UCSD-AML1 (cell line): ENCODE measurements around the gene MIPOL1.

Experiments
- DNase-seq: peaks from one replicate; lab custom pipeline; 2025; ENCODE audit not compliant: unreplicated experiment; lab: John Stamatoyannopoulos, UW

Gene MIPOL1

DNA sequence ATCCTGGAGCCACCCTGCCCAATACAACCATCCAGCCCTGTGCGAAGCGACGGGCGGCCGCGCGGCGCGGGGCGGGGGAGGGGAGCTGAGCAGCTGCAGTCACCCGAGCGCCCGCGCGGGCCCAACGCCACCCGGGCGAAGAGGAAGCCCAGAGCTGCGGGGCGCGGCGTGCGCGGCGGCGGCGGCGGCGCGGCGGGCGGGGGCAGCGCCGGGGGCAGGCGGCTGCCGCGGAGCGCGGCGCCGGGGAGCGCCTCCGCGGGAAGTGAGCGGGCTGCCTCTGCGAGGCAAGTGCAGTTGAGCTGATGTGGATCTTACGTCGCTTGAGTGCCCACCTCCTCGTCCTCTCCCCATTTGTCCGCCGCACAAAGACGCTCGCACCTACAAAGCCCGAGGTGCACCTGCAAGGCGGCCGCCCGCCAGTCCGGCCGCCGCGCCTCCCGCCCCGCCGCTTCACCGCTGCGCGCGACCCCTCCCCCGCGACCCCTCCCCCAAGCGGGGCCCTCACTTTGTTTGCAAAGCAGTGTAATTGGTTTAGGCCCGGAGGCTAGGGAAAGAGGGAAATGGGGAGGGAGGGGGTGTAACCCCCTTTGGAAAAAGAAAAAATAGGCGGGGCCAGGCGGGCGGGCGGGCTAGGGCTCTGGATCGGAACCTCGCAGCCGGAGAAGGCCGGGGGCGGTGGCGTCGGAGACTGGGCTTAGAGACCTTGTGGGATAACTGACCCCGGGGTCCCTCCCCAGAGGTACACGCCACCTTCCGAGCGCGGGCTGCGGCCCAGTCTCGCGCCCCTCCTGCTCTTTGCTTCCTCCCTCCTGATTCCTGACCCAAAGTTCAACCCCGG lies 397.5 kb downstream of the MIPOL1 start, which contains the start of the genes FOXA1 and TTC6:
FOXA1 (minus strand) TSS at position 279 of the 838 bp plus-strand sequence; CDS start at position 2, 277 bp downstream.
TTC6 (plus strand) TSS at position 659 of the 838 bp plus-strand sequence. CDS start 26,436 bp downstream, outside the sequence.
- DNase-seq, result no peak

DNA sequence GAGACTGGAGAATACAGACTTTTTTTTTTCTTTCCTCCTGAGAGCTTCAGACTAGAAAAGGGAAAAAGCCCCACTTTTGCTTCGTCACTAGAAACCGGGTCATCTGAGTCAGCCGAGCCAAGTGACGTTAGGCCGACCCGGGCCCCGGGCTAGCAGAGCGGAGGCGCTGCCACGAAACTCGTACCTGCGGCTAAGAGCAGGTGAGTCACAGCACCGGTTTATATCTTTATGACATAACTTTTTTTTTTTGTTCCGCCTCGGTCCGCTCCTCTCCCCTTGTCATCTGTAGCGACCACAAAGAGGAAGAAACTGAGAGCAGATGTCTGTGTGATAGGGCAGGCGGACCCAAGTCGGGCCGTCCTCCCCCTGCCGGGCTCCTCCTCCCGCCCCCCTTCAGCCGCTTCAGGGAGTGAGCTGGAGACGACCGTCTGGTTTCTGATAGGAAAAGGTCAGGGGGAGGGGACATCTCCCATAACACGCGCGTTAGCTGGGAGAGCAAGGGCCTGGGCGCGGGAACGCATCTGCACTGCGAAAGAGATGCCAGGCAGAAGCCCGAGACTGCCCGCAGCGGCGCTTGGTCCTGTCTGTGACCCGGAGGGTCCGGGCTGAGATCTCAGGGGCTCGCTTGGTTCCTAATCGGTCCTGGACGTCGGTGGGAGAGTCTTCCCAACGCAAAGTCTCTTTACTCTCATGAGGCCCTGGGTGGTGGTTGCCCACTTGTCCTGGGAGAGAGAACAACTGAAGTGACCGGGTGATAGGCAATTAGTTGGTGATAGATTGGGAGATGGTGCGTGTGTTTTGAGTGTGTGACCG lies 398.3 kb downstream of the MIPOL1 start:
- peak; percentile 12 for DNase-seq

DNA sequence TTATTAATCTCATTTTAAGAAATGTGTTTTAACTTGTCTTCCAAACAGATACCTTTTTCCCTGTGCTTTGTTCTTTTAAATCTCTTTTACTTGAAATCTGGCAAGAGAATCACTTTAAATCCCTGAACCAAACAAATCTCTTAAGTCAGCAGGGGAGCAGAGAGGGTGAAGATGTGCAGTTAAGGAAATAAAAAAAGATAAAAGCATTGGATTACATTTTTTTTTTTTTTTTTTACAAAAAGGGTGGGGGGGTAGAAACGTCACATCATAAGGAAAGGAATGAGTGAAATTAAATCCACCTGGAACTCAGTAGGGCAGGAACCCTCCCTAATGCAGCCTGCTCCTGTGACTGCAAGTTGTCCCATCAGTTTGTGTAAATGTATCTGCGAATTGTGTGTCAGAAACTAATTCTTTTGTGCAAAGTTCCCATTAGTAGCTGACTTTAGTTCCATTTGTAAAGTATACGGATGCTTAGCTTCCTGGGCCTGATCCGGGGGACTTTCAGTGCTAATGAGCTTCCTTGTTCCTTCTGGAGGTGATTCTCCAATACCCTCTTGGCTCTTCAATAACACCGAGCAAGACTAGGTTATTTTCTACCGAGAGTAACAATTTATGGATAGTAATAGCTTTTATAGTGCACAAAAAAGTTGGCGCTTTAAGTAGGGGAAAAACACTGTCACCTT lies 399.2 kb downstream of the MIPOL1 start:
- DNase-seq, result no peak

DNA sequence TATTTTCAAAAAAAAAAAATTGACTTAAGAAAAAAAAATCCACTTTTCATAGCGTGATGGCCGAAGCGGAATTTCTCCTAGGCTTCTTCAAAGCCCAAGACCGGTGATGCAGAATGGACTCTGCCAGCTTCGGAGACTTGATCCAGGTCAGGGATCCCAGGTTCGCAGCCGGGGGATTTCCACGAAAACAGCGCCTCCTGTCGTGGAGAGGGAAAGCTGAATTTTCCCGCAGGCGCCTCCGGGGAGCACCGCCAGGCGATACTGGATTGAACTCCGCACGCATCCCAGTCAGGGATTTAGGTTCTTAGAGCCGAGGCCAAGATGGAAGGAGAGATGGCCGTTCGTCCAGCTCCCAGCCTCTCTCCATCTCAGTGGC lies 399.8 kb downstream of the MIPOL1 start:
- no peak for DNase-seq

DNA sequence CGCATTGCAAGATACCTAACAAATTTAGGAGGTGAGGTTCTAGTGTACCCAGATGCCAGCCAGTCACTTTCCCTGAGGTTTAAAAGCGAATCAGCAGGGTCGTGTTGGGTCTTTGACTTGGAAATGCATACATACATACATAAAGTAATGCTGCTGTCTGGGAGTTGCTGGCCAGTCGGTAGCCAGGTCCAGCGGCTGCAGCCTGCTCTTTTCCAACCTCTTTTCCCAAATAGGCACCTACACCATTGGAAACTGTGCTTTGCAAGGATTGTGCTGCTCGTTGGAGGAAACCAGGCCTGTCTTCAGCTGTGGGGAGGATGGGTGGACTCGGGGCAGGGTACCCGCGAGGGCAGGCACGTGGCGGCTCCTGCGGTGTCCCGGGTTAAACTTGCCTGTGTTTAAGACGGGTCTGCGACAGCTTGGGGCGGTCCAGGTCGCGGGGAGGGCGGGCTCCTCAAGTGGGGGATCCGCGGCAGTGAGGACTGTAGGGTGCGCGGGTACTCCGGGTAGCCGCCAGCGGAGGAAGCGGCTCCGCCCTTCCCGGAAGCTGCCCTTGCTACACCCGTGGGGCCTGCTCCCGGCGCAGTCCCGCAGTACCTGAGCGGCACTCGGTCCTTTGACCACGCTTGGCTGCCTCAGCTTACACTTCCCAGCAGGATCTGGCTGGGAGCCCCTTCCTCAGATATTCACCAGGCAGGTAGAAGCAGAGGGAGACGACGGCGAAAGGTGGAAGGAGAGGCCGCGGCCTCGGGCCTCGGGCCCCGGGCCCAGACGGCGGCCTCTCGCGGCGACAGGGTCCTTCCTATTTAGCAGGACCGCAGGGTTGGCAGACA lies 400.4 kb downstream of the MIPOL1 start:
- no peak for DNase-seq

DNA sequence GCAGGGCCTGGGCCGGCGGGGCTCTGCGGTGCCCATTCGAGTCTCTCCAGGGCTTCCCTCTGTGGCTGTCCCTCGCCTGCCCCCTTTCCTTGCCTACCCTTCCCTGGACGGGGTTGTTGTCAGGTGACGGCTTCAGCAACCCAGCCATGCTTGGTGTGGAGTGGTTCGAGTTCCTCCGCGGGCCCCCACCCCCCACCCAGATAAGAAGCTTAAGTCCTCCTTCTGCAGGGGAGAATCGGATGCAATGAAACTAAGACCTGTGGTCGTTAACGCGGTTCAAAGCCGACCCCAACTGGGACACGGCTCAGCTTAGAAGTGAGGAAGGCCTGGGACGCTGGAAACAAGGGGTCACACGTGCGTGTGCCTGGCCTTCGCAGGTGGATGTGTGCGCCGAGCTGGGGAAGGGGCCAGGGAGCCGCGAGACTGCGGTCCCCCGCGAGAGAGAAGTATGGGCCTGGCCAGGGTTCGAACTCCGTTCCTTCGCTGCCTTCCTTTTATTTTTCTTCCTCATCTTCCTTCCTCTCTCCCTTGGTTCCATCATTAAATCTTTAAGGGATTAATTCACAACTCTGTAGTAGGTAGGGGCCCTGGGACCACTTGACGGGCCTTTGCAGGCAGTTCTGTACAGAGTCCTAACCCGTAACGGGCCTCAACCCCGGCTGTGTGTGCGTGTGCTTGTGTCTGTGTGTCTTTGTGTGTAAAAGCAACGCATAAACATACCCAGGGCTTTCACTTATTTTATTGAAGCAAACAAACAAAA lies 401.2 kb downstream of the MIPOL1 start:
- DNase-seq, result no peak

DNA sequence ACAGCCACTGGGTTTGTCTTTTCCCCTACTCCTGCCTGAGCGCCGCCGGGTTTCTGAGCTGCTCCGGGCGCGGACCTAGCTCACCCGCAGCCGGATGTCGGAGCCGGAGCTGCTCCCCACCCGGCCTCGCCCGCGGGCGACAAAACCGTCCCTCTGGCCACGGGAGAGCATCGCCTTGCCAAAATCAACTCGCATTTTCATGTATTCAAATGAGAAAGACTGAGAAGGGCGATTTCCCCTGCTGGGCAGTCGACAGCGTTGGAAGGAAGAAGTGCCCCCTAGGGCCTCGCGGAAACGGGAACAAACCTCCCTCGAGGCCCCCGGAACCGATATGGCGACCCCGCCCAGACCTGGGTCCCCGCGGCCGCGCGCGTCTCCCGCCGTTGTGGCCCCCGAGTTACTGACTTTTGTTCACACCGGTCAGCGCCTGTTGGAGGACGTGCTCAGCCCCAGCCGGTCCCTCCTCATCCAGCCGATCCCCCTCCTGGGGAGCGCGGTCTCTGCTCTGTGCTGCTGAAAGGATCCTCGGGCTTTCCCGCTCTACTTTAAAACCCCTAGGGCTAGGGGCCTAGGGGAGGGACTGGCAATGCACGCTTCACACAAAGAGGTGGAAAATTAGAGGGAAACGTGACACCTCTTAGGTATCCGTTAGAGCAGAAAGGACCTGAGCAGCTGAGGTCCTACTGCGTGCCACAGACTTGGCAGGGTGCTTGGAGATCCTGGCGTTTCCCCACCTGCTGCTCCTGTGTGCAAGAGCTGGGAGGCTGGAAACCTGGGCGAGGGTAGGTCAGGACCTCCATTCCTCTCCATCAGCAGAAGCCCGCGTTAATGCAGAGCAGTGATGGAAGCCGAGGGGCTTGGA lies 402.0 kb downstream of the MIPOL1 start:
- no peak for DNase-seq

DNA sequence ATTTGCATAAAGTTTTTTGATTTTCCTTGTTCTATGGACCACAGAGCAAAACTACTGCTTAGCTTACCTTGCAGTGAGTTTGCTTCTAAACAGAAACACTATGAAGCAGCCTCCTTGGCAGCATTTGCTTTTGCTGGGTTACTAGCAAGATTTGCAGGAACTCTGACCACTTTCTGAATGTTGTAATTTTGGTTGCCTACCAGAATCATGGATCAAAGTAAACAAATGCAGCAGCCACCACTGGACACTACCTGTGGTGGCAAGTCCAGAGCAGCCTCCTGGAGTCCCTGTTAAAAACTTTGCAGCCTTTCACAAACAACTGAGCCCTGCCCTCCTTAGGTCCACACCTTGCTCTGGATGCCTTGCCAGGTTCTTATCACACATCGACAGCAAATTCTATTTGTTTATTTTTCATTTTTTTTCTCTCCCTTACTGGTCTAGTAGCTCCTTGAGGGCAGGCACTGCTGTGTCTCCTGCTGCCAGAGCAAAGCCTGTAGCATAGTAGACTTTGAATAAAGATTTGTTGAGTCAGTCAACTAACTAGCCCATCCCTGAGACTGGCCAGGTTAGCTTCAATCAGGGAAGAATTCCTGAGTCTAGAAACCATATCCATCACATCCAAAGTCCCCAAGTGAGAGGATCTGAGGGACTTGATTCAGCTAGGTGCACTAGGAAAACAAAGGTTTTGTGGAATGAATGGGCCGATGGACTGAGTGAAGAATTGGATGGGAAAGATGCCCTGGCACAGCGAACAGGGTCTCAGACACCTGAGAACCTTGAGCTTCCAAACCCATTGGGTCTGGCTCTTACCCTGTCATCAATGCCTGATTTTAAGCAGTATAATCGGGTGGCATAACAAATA lies 403.4 kb downstream of the MIPOL1 start:
- DNase-seq, result no peak

DNA sequence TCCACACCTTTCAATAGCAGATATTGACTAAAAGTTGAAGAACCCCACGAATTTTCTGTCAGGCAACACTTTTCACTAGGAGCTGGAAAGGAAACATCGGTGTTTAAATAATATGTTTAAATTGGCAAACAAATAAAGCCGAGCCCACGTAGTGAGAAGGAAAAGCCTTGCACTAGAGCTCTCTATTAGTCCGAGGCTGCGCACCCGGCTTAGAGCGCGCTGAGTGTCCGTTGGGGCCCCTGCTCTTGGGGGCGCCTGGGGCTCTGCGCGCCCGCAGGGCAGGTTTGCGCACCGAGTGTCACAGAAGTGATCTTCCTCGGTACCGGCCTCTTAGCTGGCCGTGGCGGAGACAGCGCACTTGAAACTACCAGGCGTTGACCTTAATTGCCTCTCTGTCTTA lies 404.1 kb downstream of the MIPOL1 start:
- no peak for DNase-seq
